ENCODE results near the gene TBC1D22B. TPM values are rescaled to one million over a fixed set of nuclear protein-coding genes. Genes with fewer than 3 reads are reported as not detected.
"Not testable (repeated sequence)": the region's sequence is repeated elsewhere in the genome, so short reads cannot be mapped to it uniquely, and the experiment has no call there.

TBC1D22B gene
- total RNA-seq, 1 experiment from 2014 or later: 12.9 TPM

DNA sequence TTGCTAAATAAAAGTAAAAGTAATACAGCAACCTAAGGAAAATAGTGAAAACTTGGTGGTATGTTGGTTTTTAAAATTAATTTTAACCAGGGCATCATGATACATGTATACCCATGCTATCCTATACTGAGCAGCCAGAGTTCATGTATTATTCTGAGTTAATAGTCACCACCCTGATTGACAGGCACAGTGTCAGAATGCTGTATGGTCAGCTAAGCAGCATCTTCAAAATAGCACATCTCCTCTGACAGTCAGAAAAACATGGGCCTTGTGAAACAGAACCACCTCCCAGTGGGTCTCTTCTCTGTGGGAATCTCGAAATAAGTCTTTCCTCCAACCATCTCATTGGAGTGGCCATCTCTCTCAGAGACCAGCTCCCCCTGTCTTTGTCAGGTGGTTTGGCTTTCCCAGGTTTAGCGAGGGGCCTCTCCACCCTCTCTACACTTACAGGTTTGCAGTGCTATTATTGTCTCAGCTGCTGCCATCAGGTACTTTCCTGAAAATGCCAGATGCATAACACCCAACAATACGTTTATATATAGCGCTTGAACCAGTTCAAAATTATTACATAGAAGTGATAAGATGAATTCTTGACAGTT is 49.2 kb downstream of the TBC1D22B start:
- Histone ChIP-seq H3K14ac (ENCODE audit: insufficient read depth, low read length) (no peak overlapping the region), H2AFZ (ENCODE audit: low read length) (no peak overlapping the region), H2BK15ac (ENCODE audit: low read depth, low read length) (no peak overlapping the region), H3K4me2 (ENCODE audit: insufficient read depth, insufficient read length, low read length) (no peak overlapping the region), H3K79me1 (ENCODE audit: insufficient read depth, low read depth, low read length, poor library complexity, severe bottlenecking) (no peaks in the 10 kb centered on the region), H4K8ac (replicated peaks; ENCODE audit: insufficient read length, low read depth, low read length) (no peak overlapping the region), H3T11ph (ENCODE audit: low read length) (no peak overlapping the region), H2BK120ac (ENCODE audit: low read depth, low read length, poor library complexity, severe bottlenecking) (no peak overlapping the region), H3K18ac (ENCODE audit: insufficient read length, low read depth, low read length) (no peak overlapping the region), H2AK5ac (ENCODE audit: insufficient read length, low read length) (no peak overlapping the region), H3K4ac (ENCODE audit: low read depth, low read length) (no peak overlapping the region), H3K27me3 (ENCODE audit: insufficient read depth, low read length) (no peaks in the 10 kb centered on the region), H3K79me2 (ENCODE audit: insufficient read depth, low read length) (no peaks in the 10 kb centered on the region), H3K4me1 (ENCODE audit: insufficient read depth, low read length) (no peaks in the 10 kb centered on the region), H3K23me2 (ENCODE audit: insufficient read length, low read depth, low read length, poor library complexity, severe bottlenecking) (no peaks in the 10 kb centered on the region), H3K56ac (ENCODE audit: insufficient read length, low read depth, low read length) (no peak overlapping the region), H4K5ac (ENCODE audit: insufficient read length, low read depth, low read length) (no peak overlapping the region), H3K23ac (ENCODE audit: insufficient read length, low read depth, low read length) (no peak overlapping the region), H4K20me1 (ENCODE audit: control insufficient read depth, insufficient read depth, insufficient read length) (no peaks in the 10 kb centered on the region), H2BK12ac (ENCODE audit: insufficient read length, low read depth, low read length) (no peak overlapping the region), H2BK20ac (ENCODE audit: low read depth, low read length, poor library complexity, severe bottlenecking) (no peak overlapping the region), H3K9ac (ENCODE audit: extremely low read depth, insufficient read length, low read length) (no peak overlapping the region), H2BK5ac (ENCODE audit: insufficient read length, low read length) (no peak overlapping the region), H3K9me3 (ENCODE audit: control insufficient read depth, low read depth, low read length) (no peaks in the 10 kb centered on the region), H4K91ac (ENCODE audit: insufficient read length, low read depth, low read length) (no peak overlapping the region), H3K27ac (ENCODE audit: insufficient read length, low read depth, low read length) (no peak overlapping the region)
- Mint-ChIP-seq H3K27ac (no peak overlapping the region), H3K4me1 (no peaks in the 10 kb centered on the region), H3K36me3 (ENCODE audit: insufficient read depth in 1 of 3, low read depth in 3 of 3) (peaks cover 1 to 27% (median 12%) of the 10 kb centered on the region in 3 experiments; a peak in 4 of 7 replicates), H3K9me3 (no peaks in the 10 kb centered on the region; a peak in 1 of 5 replicates), H3K27me3 (ENCODE audit: low read depth) (no peaks in the 10 kb centered on the region), H3K4me3 (no peak overlapping the region)
- peak; percentile 39; the same call in 1 of the 3 replicates for TF ChIP-seq CTCF (conservative IDR thresholded peaks at IDR 0.05)
- no peak for DNase-seq
- WGBS (ENCODE audit: extremely low coverage, insufficient read length, low lambda C conversion rate): no CpG with 5 or more reads among the region's 4 CpGs

- not testable (repeated sequence) for H3K4ac ChIP-seq (ENCODE audit: low read depth, low read length); H3K14ac ChIP-seq (ENCODE audit: insufficient read depth, low read length); H3K9me3 ChIP-seq (ENCODE audit: control insufficient read depth, low read depth, low read length); H3K27me3 Mint-ChIP-seq (ENCODE audit: low read depth); H4K8ac ChIP-seq (replicated peaks; ENCODE audit: insufficient read length, low read depth, low read length); H2BK15ac ChIP-seq (ENCODE audit: low read depth, low read length); H3K79me2 ChIP-seq (ENCODE audit: insufficient read depth, low read length); DNase-seq; H2BK120ac ChIP-seq (ENCODE audit: low read depth, low read length, poor library complexity, severe bottlenecking); H4K5ac ChIP-seq (ENCODE audit: insufficient read length, low read depth, low read length); H3K27ac Mint-ChIP-seq; H3K56ac ChIP-seq (ENCODE audit: insufficient read length, low read depth, low read length); H2BK12ac ChIP-seq (ENCODE audit: insufficient read length, low read depth, low read length); H3K27ac ChIP-seq (ENCODE audit: insufficient read length, low read depth, low read length); H2BK5ac ChIP-seq (ENCODE audit: insufficient read length, low read length); H3K4me3 Mint-ChIP-seq; H3K4me1 ChIP-seq (ENCODE audit: insufficient read depth, low read length); H3K23me2 ChIP-seq (ENCODE audit: insufficient read length, low read depth, low read length, poor library complexity, severe bottlenecking); H2BK20ac ChIP-seq (ENCODE audit: low read depth, low read length, poor library complexity, severe bottlenecking); H2AK5ac ChIP-seq (ENCODE audit: insufficient read length, low read length); H3K4me2 ChIP-seq (ENCODE audit: insufficient read depth, insufficient read length, low read length); H3K79me1 ChIP-seq (ENCODE audit: insufficient read depth, low read depth, low read length, poor library complexity, severe bottlenecking); H3K23ac ChIP-seq (ENCODE audit: insufficient read length, low read depth, low read length); H4K20me1 ChIP-seq (ENCODE audit: control insufficient read depth, insufficient read depth, insufficient read length); H3K27me3 ChIP-seq (ENCODE audit: insufficient read depth, low read length); H3K9me3 Mint-ChIP-seq; H3K18ac ChIP-seq (ENCODE audit: insufficient read length, low read depth, low read length); H3T11ph ChIP-seq (ENCODE audit: low read length); H3K9ac ChIP-seq (ENCODE audit: extremely low read depth, insufficient read length, low read length); H3K4me1 Mint-ChIP-seq; H2AFZ ChIP-seq (ENCODE audit: low read length); H4K91ac ChIP-seq (ENCODE audit: insufficient read length, low read depth, low read length)
- no CpG with 5 or more reads among the region's 10 CpGs for WGBS (ENCODE audit: extremely low coverage, insufficient read length, low lambda C conversion rate)
- H3K36me3 Mint-ChIP-seq (ENCODE audit: insufficient read depth in 1 of 3, low read depth in 3 of 3): peaks cover 1 to 27% (median 12%) of the 10 kb centered on the region in 3 experiments; a peak in 4 of 7 replicates
These were observed 49.9 kb downstream of the TBC1D22B start for GRCh38 chr6:37307484-37307883.
